Esophagus (tissue), 2 donors: ENCODE measurements around the gene FGF2. TPM values are rescaled to one million over a fixed set of nuclear protein-coding genes. Genes with fewer than 3 reads are reported as not detected.
A peak's percentile ranks its signal among the peaks of the same experiment; 100 is the strongest.

Experiments used
- H3K27ac ChIP-seq, 2 donors: one replicate each; pipeline ENCODE4 v1.5.1; 2013; ENCODE audit warnings: low read depth in 2 of 2, mild to moderate bottlenecking in 2 of 2, inconsistent platforms in 1 of 2, low read length in 1 of 2, moderate library complexity in 1 of 2
- H3K27me3 ChIP-seq, 2 donors: one replicate each; pipeline ENCODE4 v1.6.1; 2013; ENCODE audit warnings: low read length in 2 of 2, control low read depth in 1 of 2, mild to moderate bottlenecking in 1 of 2; ENCODE audit not compliant: insufficient read depth in 2 of 2, control insufficient read depth in 1 of 2
- H3K36me3 ChIP-seq, 2 donors: one replicate each; pipeline ENCODE4 v1.6.1; 2013; ENCODE audit warnings: low read length in 1 of 2; ENCODE audit not compliant: control insufficient read depth in 2 of 2, insufficient read depth in 2 of 2
- H3K4me1 ChIP-seq, 2 donors: one replicate each; pipeline ENCODE4 v1.6.1; 2013; ENCODE audit warnings: low read length in 1 of 2; ENCODE audit not compliant: control insufficient read depth in 2 of 2, insufficient read depth in 2 of 2
- H3K4me3 ChIP-seq, 2 donors: one replicate each; pipeline ENCODE4 v1.5.1; 2013; ENCODE audit warnings: low read length in 2 of 2, mild to moderate bottlenecking in 2 of 2, low read depth in 1 of 2, moderate library complexity in 1 of 2
- H3K9me3 ChIP-seq, 2 donors: one replicate each; pipeline ENCODE4 v1.6.1; 2013; ENCODE audit warnings: mild to moderate bottlenecking in 2 of 2, low read depth in 1 of 2, low read length in 1 of 2, moderate library complexity in 1 of 2; ENCODE audit not compliant: control insufficient read depth in 2 of 2, insufficient read depth in 1 of 2
- WGBS, 2 donors: extraction: QIAGEN DNeasy Blood & Tissue Kit; methylation state at CpG; one replicate each; pipeline ENCODE4 v1.1.7; 2013; 5-methylcytosine and 5-hydroxymethylcytosine counted together
- polyA plus RNA-seq, 2 donors: library from polyadenylated mRNA; stranded (reverse); fragments of 200-250 nt; gene quantifications; one replicate each; pipeline ENCODE4 v1.2.3, GENCODE V29; 2013
- donor health status: healthy with polysubstance abuse.
- donor health status: Bipolar disorder and iron deficiency.

FGF2 gene
- polyA plus RNA-seq, 2 donors, result 0.61 to 0.99 TPM

- Histone ChIP-seq H3K36me3 (no peaks in the 10 kb centered on the region), H3K27ac (no peak overlapping the region), H3K4me3 (no peak overlapping the region), H3K27me3 (no peaks in the 10 kb centered on the region), H3K4me1 (no peaks in the 10 kb centered on the region), H3K9me3 (no peaks in the 10 kb centered on the region)
- 79 to 81% methylated on average over 1 of the region's 1 CpG for WGBS, 2 donors
These were observed 38.7 kb upstream of the FGF2 start for GRCh38 chr4:122787940-122788339.

GRCh38 chr4:122788935-122789334, 37.7 kb upstream of the FGF2 start:
- H3K27me3 ChIP-seq, result no peaks in the 10 kb centered on the region
- H3K9me3 ChIP-seq, result no peaks in the 10 kb centered on the region
- no peaks in the 10 kb centered on the region for H3K4me1 ChIP-seq
- H3K27ac ChIP-seq, result no peak overlapping the region
- WGBS, 2 donors, result 91 to 92% methylated on average over 4 of the region's 4 CpGs
- H3K4me3 ChIP-seq, result no peak overlapping the region
- H3K36me3 ChIP-seq, result no peaks in the 10 kb centered on the region

- H3K36me3 ChIP-seq, result no peaks in the 10 kb centered on the region
- no peaks in the 10 kb centered on the region for H3K4me1 ChIP-seq
- H3K27ac ChIP-seq, result no peak overlapping the region
- no peaks in the 10 kb centered on the region for H3K9me3 ChIP-seq
- no peaks in the 10 kb centered on the region for H3K27me3 ChIP-seq
- no peak overlapping the region for H3K4me3 ChIP-seq
These were observed 32.8 kb upstream of the FGF2 start for GRCh38 chr4:122793811-122794210.

- Histone ChIP-seq H3K4me3 (no peak overlapping the region), H3K36me3 (no peaks in the 10 kb centered on the region), H3K4me1 (no peaks in the 10 kb centered on the region), H3K27me3 (no peaks in the 10 kb centered on the region), H3K27ac (no peak overlapping the region), H3K9me3 (no peaks in the 10 kb centered on the region)
- 87 to 89% methylated on average over 4 of the region's 4 CpGs for WGBS, 2 donors
These were observed 29.7 kb upstream of the FGF2 start for GRCh38 chr4:122796801-122797404.

- H3K4me1 ChIP-seq, result no peaks in the 10 kb centered on the region
- no peaks in the 10 kb centered on the region for H3K27me3 ChIP-seq
- H3K4me3 ChIP-seq, result no peak overlapping the region
- H3K36me3 ChIP-seq, result no peaks in the 10 kb centered on the region
- 93 to 94% methylated on average over 2 of the region's 2 CpGs for WGBS, 2 donors
- peak overlapping the region in 1 of 2 donors; percentile 49 for H3K27ac ChIP-seq
- no peaks in the 10 kb centered on the region for H3K9me3 ChIP-seq
These were observed 29.1 kb upstream of the FGF2 start for GRCh38 chr4:122797405-122798094.

- Histone ChIP-seq H3K27me3 (no peaks in the 10 kb centered on the region), H3K4me3 (no peak overlapping the region), H3K27ac (peak overlapping the region in 1 of 2 donors; percentile 49), H3K4me1 (no peaks in the 10 kb centered on the region), H3K9me3 (no peaks in the 10 kb centered on the region), H3K36me3 (no peaks in the 10 kb centered on the region)
- 17 to 34% methylated on average over 5 of the region's 5 CpGs for WGBS, 2 donors
These were observed 28.5 kb upstream of the FGF2 start for GRCh38 chr4:122798101-122798500.

- Histone ChIP-seq H3K4me1 (no peaks in the 10 kb centered on the region), H3K9me3 (no peaks in the 10 kb centered on the region), H3K27me3 (no peaks in the 10 kb centered on the region), H3K4me3 (no peak overlapping the region), H3K36me3 (no peaks in the 10 kb centered on the region), H3K27ac (no peak overlapping the region)
- 94 to 96% methylated on average over 2 of the region's 2 CpGs for WGBS, 2 donors
These were observed 27.7 kb upstream of the FGF2 start for GRCh38 chr4:122798917-122799316.

- 67 to 74% methylated on average over 4 of the region's 4 CpGs for WGBS, 2 donors
- Histone ChIP-seq H3K9me3 (no peaks in the 10 kb centered on the region), H3K36me3 (no peaks in the 10 kb centered on the region), H3K27me3 (no peaks in the 10 kb centered on the region), H3K27ac (no peak overlapping the region), H3K4me3 (no peak overlapping the region), H3K4me1 (no peaks in the 10 kb centered on the region)
These were observed 22.8 kb upstream of the FGF2 start for GRCh38 chr4:122803788-122804208.

- H3K4me3 ChIP-seq, result no peak overlapping the region
- H3K9me3 ChIP-seq, result no peaks in the 10 kb centered on the region
- H3K27ac ChIP-seq, result no peak overlapping the region
- WGBS, 2 donors, result 74 to 77% methylated on average over 3 of the region's 3 CpGs
- H3K36me3 ChIP-seq, result no peaks in the 10 kb centered on the region
- H3K27me3 ChIP-seq, result no peaks in the 10 kb centered on the region
- no peaks in the 10 kb centered on the region for H3K4me1 ChIP-seq
These were observed 19.5 kb upstream of the FGF2 start for GRCh38 chr4:122806981-122807679.
